GM10266 (cell line): ENCODE measurements around the gene RPS6KA2.

ENCODE experiments used
- DNase-seq: peaks from one replicate; pipeline ENCODE4 v3.0.0; 2012; ENCODE audit errors: extremely low spot score
- CTCF ChIP-seq: IDR thresholded peaks from 2 replicates; pipeline ENCODE4 v1.5.1; 2012; ENCODE audit warnings: mild to moderate bottlenecking, low read depth; ENCODE audit not compliant: control insufficient read depth, insufficient read depth; ENCODE audit errors: missing control alignments

RPS6KA2 gene

GRCh38 chr6:166511316-166511715 is 115.7 kb downstream of the RPS6KA2 start:
- no peak for DNase-seq
- TF ChIP-seq CTCF, result no peak

- no peak for TF ChIP-seq CTCF
- DNase-seq, result no peak
Observed at GRCh38 chr6:166509193-166509592, 117.9 kb downstream of the RPS6KA2 start.

GRCh38 chr6:166508726-166509125 is 118.3 kb downstream of the RPS6KA2 start:
- DNase-seq, result no peak
- no peak for TF ChIP-seq CTCF

GRCh38 chr6:166507809-166508564 is 119.1 kb downstream of the RPS6KA2 start:
- no peak for DNase-seq
- no peak for TF ChIP-seq CTCF

- TF ChIP-seq CTCF, result no peak
- no peak for DNase-seq
Observed at GRCh38 chr6:166507380-166507779, 119.7 kb downstream of the RPS6KA2 start.

GRCh38 chr6:166505133-166505905 is 121.7 kb downstream of the RPS6KA2 start:
- no peak for DNase-seq
- no peak for TF ChIP-seq CTCF

GRCh38 chr6:166504100-166504499 is 123.0 kb downstream of the RPS6KA2 start:
- DNase-seq, result no peak
- TF ChIP-seq CTCF, result no peak
